Measurements from ENCODE around the gene ZNF728. TPM values are rescaled to one million over a fixed set of nuclear protein-coding genes. Genes with fewer than 3 reads are reported as not detected.
"Not testable (repeated sequence)": the region's sequence is repeated elsewhere in the genome, so short reads cannot be mapped to it uniquely, and the experiment has no call there.

The ZNF728 gene
- total and polyA plus RNA-seq, 11 donors = 0.42 to 6.6 (median 3.7) TPM

- no peaks in the 10 kb centered on the region for H3K27me3 ChIP-seq
- intact Hi-C loops (cut with DNase I) = no loop called here
- DNase-seq (no peak), ATAC-seq (no peak)
- 74 to 82% (median 79%) methylated on average over 6 of the region's 6 CpGs for whole genome bisulfite sequencing, 4 donors
- no peaks in the 10 kb centered on the region for H3K4me1 ChIP-seq
- no peak for TF ChIP-seq CTCF (IDR thresholded peaks at IDR 0.05)
- TF ChIP-seq POLR2A (IDR thresholded peaks at IDR 0.05) = no peak
- no peaks in the 10 kb centered on the region for H3K36me3 ChIP-seq
- no peak overlapping the region for H3K4me3 ChIP-seq
- peaks cover 0 to 13% (median 0%) of the 10 kb centered on the region in 12 donors for H3K9me3 ChIP-seq
- no peak overlapping the region for H3K27ac ChIP-seq
Measured at GRCh38 chr19:23046743-23047142, 43.8 kb upstream of the ZNF728 start.

GRCh38 chr19:23033721-23034120, 30.7 kb upstream of the ZNF728 start:
- peaks cover 0 to 15% (median 0%) of the 10 kb centered on the region in 12 donors for H3K9me3 ChIP-seq
- no peak for ATAC-seq
- TF ChIP-seq CTCF (IDR thresholded peaks at IDR 0.05) = no peak
- TF ChIP-seq POLR2A (IDR thresholded peaks at IDR 0.05) = no peak
- WGBS, 4 donors = 68 to 83% (median 74%) methylated on average over 2 of the region's 2 CpGs
- H3K36me3 ChIP-seq = no peaks in the 10 kb centered on the region
- no peaks in the 10 kb centered on the region for H3K4me1 ChIP-seq
- no peak overlapping the region for H3K27ac ChIP-seq
- intact Hi-C loops (cut with DNase I) = no loop called here
- H3K4me3 ChIP-seq = no peak overlapping the region
- no peaks in the 10 kb centered on the region for H3K27me3 ChIP-seq
- DNase-seq = no peak

- Histone ChIP-seq H3K27ac (no peak overlapping the region), H3K9me3 (peaks cover 0 to 6% (median 0%) of the 10 kb centered on the region in 12 donors), H3K27me3 (no peaks in the 10 kb centered on the region), H3K4me1 (no peaks in the 10 kb centered on the region), H3K4me3 (no peak overlapping the region), H3K36me3 (no peaks in the 10 kb centered on the region)
- DNase-seq (no peak), ATAC-seq (no peak)
- intact Hi-C loops (cut with DNase I) = no loop called here
- TF ChIP-seq POLR2A (IDR thresholded peaks at IDR 0.05) (no peak), CTCF (IDR thresholded peaks at IDR 0.05) (no peak)
Measured at GRCh38 chr19:23015660-23016059, 12.7 kb upstream of the ZNF728 start.

GRCh38 chr19:22994957-22995356, 8.0 kb downstream of the ZNF728 start:
- H3K27me3 ChIP-seq; DNase-seq; intact Hi-C loops (cut with DNase I); H3K4me3 ChIP-seq; H3K27ac ChIP-seq; H3K36me3 ChIP-seq: not testable (repeated sequence)
- Histone ChIP-seq H3K4me1 (peaks cover 0 to 14% (median 0%) of the 10 kb centered on the region in 12 donors), H3K9me3 (peaks cover 0 to 95% (median 9%) of the 10 kb centered on the region in 12 donors)
- WGBS, 4 donors = 26 to 41% (median 33%) methylated on average over 1 of the region's 1 CpG
- ATAC-seq = peak; percentile 47 to 62 (median 60)

- TF ChIP-seq POLR2A (IDR thresholded peaks at IDR 0.05) = no peak
- no peak for TF ChIP-seq CTCF (IDR thresholded peaks at IDR 0.05)
- WGBS, 4 donors = 79 to 92% (median 88%) methylated on average over 2 of the region's 2 CpGs
- no peaks in the 10 kb centered on the region for H3K27me3 ChIP-seq
- ATAC-seq (no peak), DNase-seq (no peak)
- peaks cover 12 to 100% (median 97%) of the 10 kb centered on the region in 12 donors for H3K9me3 ChIP-seq
- no peak overlapping the region for H3K4me3 ChIP-seq
- peaks cover 10 to 87% (median 31%) of the 10 kb centered on the region in 9 donors for H3K36me3 ChIP-seq
- no peaks in the 10 kb centered on the region for H3K4me1 ChIP-seq
- intact Hi-C loops (cut with DNase I) = no loop called here
- H3K27ac ChIP-seq = no peak overlapping the region
Measured at GRCh38 chr19:22976248-22976647, 26.7 kb downstream of the ZNF728 start.

GRCh38 chr19:22975546-22976136, 27.3 kb downstream of the ZNF728 start:
- Histone ChIP-seq H3K36me3 (peaks cover 10 to 85% (median 31%) of the 10 kb centered on the region in 9 donors), H3K9me3 (peaks cover 12 to 100% (median 97%) of the 10 kb centered on the region in 12 donors)
- H3K4me3 ChIP-seq; intact Hi-C loops (cut with DNase I); H3K4me1 ChIP-seq; H3K27me3 ChIP-seq; H3K27ac ChIP-seq; ATAC-seq; DNase-seq: not testable (repeated sequence)
- 48 to 79% (median 64%) methylated on average over 1 of the region's 1 CpG for WGBS, 4 donors

Data from heart left ventricle (tissue), 16 donors.